ENCODE results near the gene DCAF16.

The DCAF16 gene

GRCh38 chr4:17781300-17782287 is 29.0 kb downstream of the DCAF16 start, which contains the start of gene FAM184B:
Gene FAM184B (minus strand): TSS chr4:17781621. CDS start chr4:17781299, 322 bp downstream.
- DNase-seq (ENCODE audit: low read depth), result no peak

DNA sequence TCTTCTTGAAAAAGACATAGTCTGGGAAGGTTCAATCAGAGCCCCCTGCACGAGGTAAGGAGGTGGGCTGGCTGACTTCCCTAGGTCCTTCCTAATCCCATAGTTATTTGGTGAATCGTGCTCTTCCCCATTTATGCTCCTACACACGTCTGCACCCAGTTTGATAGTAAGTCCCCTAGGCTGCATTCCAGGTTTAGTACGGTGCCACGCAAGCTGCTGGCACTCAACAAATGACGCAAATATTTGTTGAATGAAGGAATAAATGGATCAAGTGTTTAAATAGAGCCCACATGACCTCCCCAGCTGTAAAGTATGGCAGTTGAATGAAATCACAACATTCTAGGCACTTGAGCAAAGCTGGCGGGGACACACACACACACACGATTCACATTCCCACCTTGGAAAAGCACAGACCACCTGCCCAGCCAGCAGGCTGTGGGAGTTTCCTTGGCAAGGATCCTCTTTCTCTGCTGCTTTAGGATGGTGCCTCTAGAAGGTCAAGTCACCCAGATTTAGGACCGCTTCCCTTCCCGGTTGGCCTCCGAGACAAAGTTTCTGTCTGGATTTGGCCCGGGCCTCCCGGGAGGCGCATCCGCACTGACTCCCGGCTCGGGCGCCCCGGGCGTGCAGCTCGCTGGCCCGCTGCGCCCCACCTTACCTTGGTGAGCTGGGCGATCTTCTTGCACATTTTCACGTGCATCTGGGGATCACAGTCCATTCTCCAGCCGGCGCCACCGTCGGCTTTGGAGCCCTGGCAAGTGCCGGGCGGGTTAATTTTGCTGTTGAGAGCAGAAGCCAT is 29.9 kb downstream of the DCAF16 start:
- no peak for DNase-seq (ENCODE audit: low read depth)

DNA sequence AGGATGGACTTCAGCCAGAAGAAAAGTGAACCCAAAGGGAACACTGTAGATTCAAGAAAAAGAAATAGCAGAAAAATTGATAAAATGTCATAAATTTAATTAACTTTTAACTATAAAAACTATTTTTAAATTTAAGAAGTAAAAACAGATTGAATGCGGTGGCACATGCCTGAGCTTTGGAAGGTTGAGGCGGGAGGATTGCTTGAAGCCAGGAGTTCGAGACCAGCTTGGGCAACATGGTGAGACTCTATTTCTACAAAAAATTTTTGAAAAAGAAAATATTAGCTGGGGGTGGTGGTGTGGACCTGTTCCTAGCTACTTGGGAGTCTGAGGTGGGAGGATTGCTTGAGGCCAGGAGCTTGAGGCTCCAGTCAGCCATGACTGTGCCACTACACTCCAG is 32.1 kb downstream of the DCAF16 start:
- no peak for DNase-seq (ENCODE audit: low read depth)

DNA sequence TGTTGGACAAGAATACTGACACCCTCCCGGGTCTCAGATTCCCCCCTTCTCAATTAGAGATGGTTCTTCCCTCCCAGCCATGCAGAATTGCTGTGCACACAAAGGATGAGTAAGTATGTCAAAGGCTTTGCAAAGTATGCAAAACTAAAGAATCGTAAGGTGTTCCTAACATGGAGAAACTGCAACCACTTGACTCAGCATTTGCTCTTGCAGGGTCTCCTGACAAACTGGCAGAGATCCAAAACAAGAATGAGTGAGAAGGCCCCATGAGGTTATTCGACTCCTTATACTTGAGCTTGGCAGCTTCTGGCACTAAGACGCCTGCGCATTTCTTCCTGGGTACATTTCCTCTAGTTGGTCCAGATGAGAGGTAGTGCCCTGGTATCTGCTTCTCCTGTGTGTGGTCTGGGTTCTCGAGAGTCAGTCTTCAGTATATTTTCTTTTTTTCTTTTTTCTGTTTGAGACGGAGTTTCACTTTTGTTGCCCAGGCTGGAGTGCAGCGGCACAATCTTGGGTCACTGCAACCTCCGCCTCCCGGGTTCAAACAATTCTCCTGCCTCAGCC is 37.3 kb downstream of the DCAF16 start:
- no peak for DNase-seq (ENCODE audit: low read depth)

- no peak for DNase-seq (ENCODE audit: low read depth)
Measured at GRCh38 chr4:17771284-17771908, 39.2 kb downstream of the DCAF16 start.

GRCh38 chr4:17770845-17771244 is 39.7 kb downstream of the DCAF16 start:
- DNase-seq (ENCODE audit: low read depth), result no peak

- no peak for DNase-seq (ENCODE audit: low read depth)
Measured at GRCh38 chr4:17769406-17770174, 41.0 kb downstream of the DCAF16 start.

- no peak for DNase-seq (ENCODE audit: low read depth)
Measured at GRCh38 chr4:17766826-17767458, 43.6 kb downstream of the DCAF16 start.

- no peak for DNase-seq (ENCODE audit: low read depth)
Measured at GRCh38 chr4:17765514-17766286, 44.9 kb downstream of the DCAF16 start.

GRCh38 chr4:17763931-17764330 is 46.6 kb downstream of the DCAF16 start:
- no peak for DNase-seq (ENCODE audit: low read depth)

- DNase-seq (ENCODE audit: low read depth), result no peak
Measured at GRCh38 chr4:17763416-17763815, 47.1 kb downstream of the DCAF16 start.

DNA sequence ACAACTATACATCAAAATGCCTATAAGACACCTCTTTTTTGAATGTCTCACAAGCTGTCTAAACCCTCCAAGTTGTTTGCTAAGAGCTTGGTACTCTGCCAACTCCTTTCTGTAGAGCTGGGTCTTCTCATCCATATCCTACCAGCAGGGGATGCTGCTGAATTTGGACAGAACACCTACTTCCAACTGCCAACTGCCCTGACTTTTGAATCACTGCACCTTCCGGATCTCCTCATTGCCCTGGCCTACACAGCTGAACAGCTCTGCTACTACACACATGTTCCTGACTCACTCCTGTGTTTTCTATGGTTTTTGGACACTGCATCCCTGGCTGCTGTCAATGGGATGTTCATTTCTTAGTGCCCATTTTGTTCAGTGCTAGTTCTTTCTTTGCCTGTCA is 47.8 kb downstream of the DCAF16 start:
- no peak for DNase-seq (ENCODE audit: low read depth)

DNA sequence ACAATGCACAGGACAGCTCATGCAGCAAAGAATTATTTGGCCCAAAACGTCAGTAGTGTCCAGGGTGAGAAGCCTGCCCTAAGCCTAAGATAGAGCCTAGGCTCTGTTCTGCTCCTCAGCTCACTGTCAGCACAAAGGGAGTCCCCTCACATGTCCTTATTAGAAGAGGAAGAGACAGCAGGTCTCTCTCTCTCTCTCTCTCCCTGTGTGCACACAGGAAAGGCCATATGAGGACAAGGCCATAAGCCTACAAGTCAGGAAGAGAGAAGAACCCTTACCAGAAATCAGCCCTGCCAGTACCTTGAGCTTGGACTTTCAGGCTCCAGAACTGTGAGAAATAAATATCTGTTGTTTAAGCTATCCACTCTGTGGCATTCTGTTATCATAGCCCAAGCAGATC is 49.5 kb downstream of the DCAF16 start:
- DNase-seq (ENCODE audit: low read depth), result no peak

DNA sequence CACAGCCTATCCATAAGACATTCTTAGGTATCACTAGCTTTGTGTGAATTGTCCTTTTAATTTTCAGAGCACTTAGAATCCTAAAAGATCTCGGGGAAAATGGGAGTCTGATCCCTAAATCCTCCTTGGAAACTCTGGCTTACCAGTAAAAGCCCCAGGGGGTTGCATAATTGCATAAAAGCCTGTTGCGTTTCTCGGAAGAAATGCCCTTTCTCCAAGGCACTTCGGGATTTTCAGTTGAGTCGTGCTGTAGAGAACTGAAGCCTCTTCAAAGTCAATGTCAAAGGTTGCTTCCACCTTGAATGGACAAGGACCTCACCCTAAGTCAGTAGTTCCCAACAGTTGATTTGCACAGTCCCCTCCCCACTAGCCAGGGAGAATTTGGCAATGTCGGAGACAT is 49.9 kb downstream of the DCAF16 start:
- DNase-seq (ENCODE audit: low read depth), result no peak

- DNase-seq (ENCODE audit: low read depth), result no peak
Measured at GRCh38 chr4:17758485-17758884, 52.1 kb downstream of the DCAF16 start.

DNA sequence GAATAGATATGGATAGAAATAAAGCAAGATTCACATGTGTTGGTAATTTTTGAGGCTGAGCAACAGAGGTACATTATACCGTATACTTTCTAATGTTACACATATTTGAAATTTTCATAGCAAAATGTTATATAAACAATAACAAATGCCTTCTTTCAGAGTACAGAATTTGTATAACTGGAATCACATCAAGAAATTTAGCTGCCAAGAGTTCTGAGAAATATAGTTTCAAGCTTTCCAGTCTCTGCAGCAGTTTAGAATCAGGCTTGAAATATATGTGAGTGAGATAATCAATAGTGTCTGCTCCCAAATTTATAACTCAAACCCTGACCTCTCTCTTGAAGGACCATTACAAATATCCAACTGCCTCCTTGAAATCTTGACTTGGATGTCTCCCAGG is 52.9 kb downstream of the DCAF16 start:
- no peak for DNase-seq (ENCODE audit: low read depth)

- no peak for DNase-seq (ENCODE audit: low read depth)
Measured at GRCh38 chr4:17753646-17754045, 56.9 kb downstream of the DCAF16 start.
